Spleen (tissue), 11 donors: Measurements from ENCODE around the gene LCN12. TPM values are rescaled to one million over a fixed set of nuclear protein-coding genes. Genes with fewer than 3 reads are reported as not detected.
A peak's percentile ranks its signal among the peaks of the same experiment; 100 is the strongest.

Source experiments
- DNase-seq: peaks from one replicate; pipeline ENCODE4 v3.0.0-alpha.2; 2020
- H3K27ac ChIP-seq, 8 donors: fragments of 200-600 bp; sonication (generic) in 7 of 8; 1 replicate in 4 of 8; 2 replicates in 4 of 8; pipeline versions ENCODE4 v1.5.0 to v1.8.0; 2016 to 2021; ENCODE audit warnings: inconsistent platforms in 4 of 8, mild to moderate bottlenecking in 4 of 8, moderate library complexity in 1 of 8
- H3K27me3 ChIP-seq, 7 donors: fragments of 200-600 bp; sonication (generic) in 6 of 7; replicated peaks in 1 of 7; 1 replicate in 4 of 7; 2 replicates in 3 of 7; pipeline versions ENCODE4 v1.5.0 to v1.8.0; 2016 to 2021; ENCODE audit warnings: inconsistent platforms in 3 of 7, mild to moderate bottlenecking in 1 of 7
- H3K36me3 ChIP-seq, 6 donors: fragments of 200-600 bp; sonication (generic) in 5 of 6; 1 replicate in 4 of 6; 2 replicates in 2 of 6; pipeline versions ENCODE4 v1.5.0 to v1.8.0; 2016 to 2021; ENCODE audit warnings: inconsistent platforms in 2 of 6
- H3K4me1 ChIP-seq, 6 donors: fragments of 200-600 bp; sonication (generic) in 5 of 6; 1 replicate in 3 of 6; 2 replicates in 3 of 6; pipeline versions ENCODE4 v1.5.0 to v1.8.0; 2016 to 2021; ENCODE audit warnings: inconsistent platforms in 3 of 6
- H3K4me3 ChIP-seq, 8 donors: fragments of 200-600 bp; sonication (generic) in 7 of 8; 1 replicate in 4 of 8; 2 replicates in 4 of 8; pipeline versions ENCODE4 v1.5.0 to v1.8.0; 2016 to 2021; ENCODE audit warnings: inconsistent platforms in 4 of 8, mild to moderate bottlenecking in 4 of 8, moderate library complexity in 2 of 8
- H3K9me3 ChIP-seq, 8 donors: fragments of 200-600 bp; sonication (generic) in 7 of 8; 1 replicate in 4 of 8; 2 replicates in 4 of 8; pipeline versions ENCODE4 v1.5.0 to v1.8.0; 2016 to 2021; ENCODE audit warnings: inconsistent platforms in 4 of 8
- CTCF ChIP-seq, 11 experiments: fragments of 200-600 bp in 7 of 11; fragments of 450-650 bp in 4 of 11; sonication (generic) in 4 of 11; IDR thresholded peaks in 8 of 11; conservative IDR thresholded peaks in 3 of 11; 1 replicate in 7 of 11; 2 replicates in 4 of 11; pipeline versions ENCODE4 v1.4.0 to v1.8.0; 2016 to 2021; ENCODE audit warnings: antibody characterized with exemption in 11 of 11, inconsistent platforms in 4 of 11, mild to moderate bottlenecking in 1 of 11
- POLR2A ChIP-seq, 3 donors: fragments of 450-650 bp; IDR thresholded peaks; one replicate each; pipeline ENCODE4 v1.5.1; 2017; ENCODE audit warnings: antibody characterized with exemption in 3 of 3, mild to moderate bottlenecking in 1 of 3
- POLR2AphosphoS5 ChIP-seq, 3 donors: sonication (generic); formaldehyde crosslinking; IDR thresholded peaks; one replicate each; pipeline ENCODE4 v1.5.1; 2017; ENCODE audit warnings: antibody characterized with exemption in 3 of 3
- WGBS, 5 donors: extraction: QIAGEN DNeasy Blood & Tissue Kit in 3 of 5; methylation state at CpG; one replicate each; pipeline versions ENCODE4 v1.1.5 to v1.1.7; 2013 to 2018; 5-methylcytosine and 5-hydroxymethylcytosine counted together
- intact Hi-C: fragments of 100-400 bp; cut with DNase I; formaldehyde crosslinking; loops from one replicate; pipeline ENCODE4 v1.15.0; 2023; ENCODE audit warnings: low total_unique reads
- polyA plus RNA-seq, 3 donors: library from polyadenylated mRNA; stranded (reverse); fragments of 200-250 nt; gene quantifications; one replicate each; pipeline ENCODE4 v1.2.1, GENCODE V29; 2013
- total RNA-seq, 7 donors: library from RNA; depleted of rRNA in 3 of 7; stranded (reverse); fragments of >200 nt in 3 of 7; fragmentation: NEBNext Ultra II Directional in 4 of 7; extraction: Animal tissue kit (Norgen Biotek cat#: 25700) in 4 of 7; gene quantifications; one replicate each; pipeline versions ENCODE4 v1.1.0 to v1.2.1, GENCODE V29; 2016 to 2021
- donor health status: healthy with polysubstance abuse.
- donor health status: DM: no; HTN: no; CAD: no; lungs with moderate emphysema.
- donor health status: DM: no; HTN: no; CAD: no.
- donor health status: Bipolar disorder and iron deficiency.
- donor health status: healthy.
- donor health status: DM: no; HTN: no; CAD: no.
- donor health status: DM: yes; HTN: yes; CAD: no.

The LCN12 gene
- total and polyA plus RNA-seq, 10 donors, result 0.83 to 63.4 (median 8.3) TPM

- intact Hi-C loops, result no loop called here
- Histone ChIP-seq H3K36me3 (peaks cover 7 to 56% (median 39%) of the 10 kb centered on the region in 6 donors), H3K27ac (peak overlapping the region in 5 of 8 donors; percentile 11 to 97 (median 72)), H3K4me3 (no peak overlapping the region), H3K27me3 (no peaks in the 10 kb centered on the region), H3K4me1 (peaks cover 21 to 80% (median 56%) of the 10 kb centered on the region in 6 donors), H3K9me3 (no peaks in the 10 kb centered on the region)
- 82 to 94% (median 88%) methylated on average over 17 to 28 of the region's 28 CpGs for WGBS, 5 donors
- TF ChIP-seq POLR2AphosphoS5 (IDR thresholded peaks at IDR 0.05) (peak; percentile 23 to 63 (median 51)), POLR2A (IDR thresholded peaks at IDR 0.05) (no peak), CTCF (IDR thresholded peaks at IDR 0.05 in 8 of 11, conservative IDR thresholded peaks at IDR 0.05 in 3 of 11) (no peak)
- no peak for DNase-seq
Observed at GRCh38 chr9:136939431-136939995, 12.6 kb upstream of the LCN12 start.

- no peaks in the 10 kb centered on the region for H3K9me3 ChIP-seq
- DNase-seq, result no peak
- peaks cover 7 to 56% (median 39%) of the 10 kb centered on the region in 6 donors for H3K36me3 ChIP-seq
- intact Hi-C loops, result loop anchor here (10.0 kb wide), 3 partner anchors 55 to 95 kb away; partner anchors contain the start of genes AJM1, FUT7, PHPT1 and TRAF2
- peak overlapping the region in 5 of 8 donors; percentile 11 to 97 (median 72) for H3K27ac ChIP-seq
- WGBS, 5 donors, result 71 to 89% (median 82%) methylated on average over 11 to 16 of the region's 16 CpGs
- H3K4me1 ChIP-seq, result peaks cover 21 to 85% (median 59%) of the 10 kb centered on the region in 6 donors
- H3K27me3 ChIP-seq, result no peaks in the 10 kb centered on the region
- H3K4me3 ChIP-seq, result peak overlapping the region in 1 of 8 donors; percentile 0
- TF ChIP-seq POLR2AphosphoS5 (IDR thresholded peaks at IDR 0.05) (peak; percentile 38 to 49 (median 45)), CTCF (IDR thresholded peaks at IDR 0.05 in 8 of 11, conservative IDR thresholded peaks at IDR 0.05 in 3 of 11) (no peak)
Observed at GRCh38 chr9:136939996-136940525, 12.0 kb upstream of the LCN12 start.

GRCh38 chr9:136940526-136941230 is 11.4 kb upstream of the LCN12 start:
- H3K27ac ChIP-seq, result peak overlapping the region in 4 of 8 donors; percentile 11 to 97 (median 60)

GRCh38 chr9:136941231-136942111 is 10.6 kb upstream of the LCN12 start:
- Histone ChIP-seq H3K9me3 (no peaks in the 10 kb centered on the region), H3K4me3 (no peak overlapping the region), H3K27ac (peak overlapping the region in 2 of 8 donors; percentile 72 to 97), H3K4me1 (peaks cover 21 to 92% (median 64%) of the 10 kb centered on the region in 6 donors), H3K36me3 (peaks cover 7 to 56% (median 39%) of the 10 kb centered on the region in 6 donors), H3K27me3 (no peaks in the 10 kb centered on the region)
- DNase-seq, result peak; percentile 80
- TF ChIP-seq POLR2A (IDR thresholded peaks at IDR 0.05) (no peak), CTCF (IDR thresholded peaks at IDR 0.05 in 8 of 11, conservative IDR thresholded peaks at IDR 0.05 in 3 of 11) (no peak), POLR2AphosphoS5 (IDR thresholded peaks at IDR 0.05) (peak in 2 of 3 donors; percentile 29 to 57)
- WGBS, 5 donors, result 91 to 96% (median 95%) methylated on average over 18 to 55 of the region's 55 CpGs
- intact Hi-C loops, result loop anchor here (10.0 kb wide), 3 partner anchors 57 to 97 kb away; partner anchors contain the start of genes AJM1, FUT7, PHPT1 and TRAF2

More at GRCh38 chr9:136940526-136941230, 11.4 kb upstream of the LCN12 start:
- DNase-seq, result peak; percentile 77
- Histone ChIP-seq H3K9me3 (no peaks in the 10 kb centered on the region), H3K4me3 (peak overlapping the region in 1 of 8 donors; percentile 0), H3K4me1 (peaks cover 21 to 88% (median 64%) of the 10 kb centered on the region in 6 donors), H3K36me3 (peaks cover 7 to 56% (median 39%) of the 10 kb centered on the region in 6 donors), H3K27me3 (no peaks in the 10 kb centered on the region)
- WGBS, 5 donors, result 94 to 97% (median 95%) methylated on average over 29 to 42 of the region's 42 CpGs
- intact Hi-C loops, result loop anchor here (10.0 kb wide), 3 partner anchors 56 to 96 kb away; partner anchors contain the start of genes AJM1, FUT7, PHPT1 and TRAF2
- TF ChIP-seq POLR2A (IDR thresholded peaks at IDR 0.05), result no peak
- peak in 1 of 3 donors; percentile 67 for TF ChIP-seq POLR2AphosphoS5 (IDR thresholded peaks at IDR 0.05)
